ENCODE results near the gene ECI1.
A peak's percentile ranks its signal among the peaks of the same experiment; 100 is the strongest.

ECI1 gene

GRCh38 chr16:2223942-2224486 is 27.4 kb downstream of the ECI1 start:
- no peaks in the 10 kb centered on the region for H3K9me3 ChIP-seq
- peak; percentile 59 for DNase-seq
- H3K4me3 ChIP-seq (ENCODE audit: low read depth, low read length) = peak overlapping the region; percentile 91
- peak; percentile 32; the same call in 1 of the 2 replicates for TF ChIP-seq CTCF (IDR thresholded peaks at IDR 0.05; ENCODE audit: low read depth, low read length)
- H3K27me3 ChIP-seq = no peaks in the 10 kb centered on the region
- H3K4me1 ChIP-seq = no peaks in the 10 kb centered on the region
- H3K36me3 ChIP-seq = peaks cover 11% of the 10 kb centered on the region

GRCh38 chr16:2223221-2223941 is 28.0 kb downstream of the ECI1 start, which contains the start of gene E4F1:
Gene E4F1 (plus strand): TSS chr16:2223591. CDS start chr16:2223614, 23 bp downstream.
- peaks cover 5% of the 10 kb centered on the region for H3K36me3 ChIP-seq
- H3K4me1 ChIP-seq = no peaks in the 10 kb centered on the region
- TF ChIP-seq CTCF (IDR thresholded peaks at IDR 0.05; ENCODE audit: low read depth, low read length) = no peak
- H3K4me3 ChIP-seq (ENCODE audit: low read depth, low read length) = peak within 1 kb of the TSS; percentile 91
- no peaks in the 10 kb centered on the region for H3K9me3 ChIP-seq
- peak; percentile 100 for DNase-seq
- H3K27me3 ChIP-seq = no peaks in the 10 kb centered on the region

GRCh38 chr16:2216330-2216729 is 35.1 kb downstream of the ECI1 start:
- no peaks in the 10 kb centered on the region for H3K9me3 ChIP-seq
- peaks cover 10% of the 10 kb centered on the region for H3K36me3 ChIP-seq
- no peaks in the 10 kb centered on the region for H3K27me3 ChIP-seq
- no peak for TF ChIP-seq CTCF (IDR thresholded peaks at IDR 0.05; ENCODE audit: low read depth, low read length)
- no peak for DNase-seq
- peaks cover 8% of the 10 kb centered on the region for H3K4me1 ChIP-seq
- no peak overlapping the region for H3K4me3 ChIP-seq (ENCODE audit: low read depth, low read length)

GRCh38 chr16:2214719-2214968 is 36.7 kb downstream of the ECI1 start, which contains the start of gene PGP:
Gene PGP (minus strand): TSS chr16:2214840. CDS start chr16:2214777, 63 bp downstream.
- H3K36me3 ChIP-seq = peaks cover 16% of the 10 kb centered on the region
- H3K4me1 ChIP-seq = peaks cover 12% of the 10 kb centered on the region
- no peaks in the 10 kb centered on the region for H3K27me3 ChIP-seq
- peak within 1 kb of the TSS; percentile 78 for H3K4me3 ChIP-seq (ENCODE audit: low read depth, low read length)
- no peaks in the 10 kb centered on the region for H3K9me3 ChIP-seq
- no peak for DNase-seq
- TF ChIP-seq CTCF (IDR thresholded peaks at IDR 0.05; ENCODE audit: low read depth, low read length) = no peak

GRCh38 chr16:2213817-2214718 is 37.3 kb downstream of the ECI1 start:
- no peaks in the 10 kb centered on the region for H3K27me3 ChIP-seq
- no peak for TF ChIP-seq CTCF (IDR thresholded peaks at IDR 0.05; ENCODE audit: low read depth, low read length)
- peaks cover 22% of the 10 kb centered on the region for H3K36me3 ChIP-seq
- DNase-seq = no peak
- H3K4me3 ChIP-seq (ENCODE audit: low read depth, low read length) = peak overlapping the region; percentile 78
- peaks cover 12% of the 10 kb centered on the region for H3K4me1 ChIP-seq
- H3K9me3 ChIP-seq = no peaks in the 10 kb centered on the region

Data from BE2C (cell line).